B cell (primary cell): ENCODE results near the gene RABEP1. TPM values are rescaled to one million over a fixed set of nuclear protein-coding genes. Genes with fewer than 3 reads are reported as not detected.

ENCODE experiments used
- ATAC-seq: fragments of 200-7000 bp; cut with Tn5 transposase; one replicate; pipeline ENCODE4 v1.10.0; 2021; ENCODE audit warnings: low read depth, mild to moderate bottlenecking, moderate number of reproducible peaks, moderate library complexity
- CTCF ChIA-PET: fragments of 350-600 bp; sonication (Branson Sonifier 250); formaldehyde crosslinking; loops from one replicate; lab custom pipeline; 2021; ENCODE audit warnings: antibody characterized with exemption, inconsistent platforms; lab: Charles Lee
- POLR2A ChIA-PET: fragments of 350-600 bp; sonication (Branson Sonifier 250); formaldehyde crosslinking; loops from one replicate; lab custom pipeline; 2021; ENCODE audit warnings: antibody characterized with exemption; lab: Charles Lee
- DNase-seq: peaks from one replicate; pipeline ENCODE4 v3.0.0; 2013
- H2AFZ ChIP-seq: 2 replicates; pipeline ENCODE4 v1.6.1; 2012; ENCODE audit warnings: mild to moderate bottlenecking, low read depth, low read length; ENCODE audit not compliant: insufficient read depth, poor library complexity, severe bottlenecking
- H3K27ac ChIP-seq, 2 donors: 1 replicate in 1 of 2; 2 replicates in 1 of 2; pipeline ENCODE4 v1.5.1; 2012 to 2013; ENCODE audit warnings: low read length in 2 of 2, mild to moderate bottlenecking in 2 of 2, moderate library complexity in 1 of 2
- H3K27me3 ChIP-seq, 4 experiments: fragments of 200-600 bp in 1 of 4; sonication (generic) in 1 of 4; replicated peaks in 1 of 4; 1 replicate in 2 of 4; 2 replicates in 2 of 4; pipeline versions ENCODE4 v1.6.1 to v1.7.0; 2013 to 2016; ENCODE audit warnings: low read length in 3 of 4, mild to moderate bottlenecking in 2 of 4, mixed read lengths in 1 of 4, moderate library complexity in 1 of 4; ENCODE audit not compliant: insufficient read depth in 4 of 4, control insufficient read depth in 3 of 4; ENCODE audit errors: control extremely low read depth in 1 of 4
- H3K36me3 ChIP-seq, 2 experiments: replicated peaks in 1 of 2; 1 replicate in 1 of 2; 2 replicates in 1 of 2; pipeline versions ENCODE4 v1.6.1 to v1.7.1; 2013; ENCODE audit warnings: low read length in 1 of 2; ENCODE audit not compliant: insufficient read depth in 2 of 2, control insufficient read depth in 1 of 2; ENCODE audit errors: control extremely low read depth in 1 of 2, extremely low read depth in 1 of 2
- H3K4me1 ChIP-seq, 2 donors: fragments of 200-600 bp in 1 of 2; sonication (generic) in 1 of 2; 1 replicate in 1 of 2; 2 replicates in 1 of 2; pipeline versions ENCODE4 v1.5.1 to v1.6.1; 2013 to 2017; ENCODE audit warnings: low read length in 2 of 2; ENCODE audit not compliant: control insufficient read depth in 2 of 2, insufficient read depth in 2 of 2
- H3K4me2 ChIP-seq: replicated peaks from 2 replicates; pipeline ENCODE3; 2012; ENCODE audit warnings: mild to moderate bottlenecking, low read depth, low read length; ENCODE audit not compliant: poor library complexity, severe bottlenecking
- H3K4me3 ChIP-seq, 5 experiments: fragments of 200-600 bp in 1 of 5; sonication (generic) in 1 of 5; 1 replicate in 3 of 5; 2 replicates in 2 of 5; pipeline versions ENCODE4 v1.5.1 to v1.7.0; 2011 to 2016; ENCODE audit warnings: low read length in 4 of 5, mild to moderate bottlenecking in 4 of 5, low read depth in 2 of 5, control low read depth in 1 of 5, moderate library complexity in 1 of 5; ENCODE audit not compliant: insufficient read depth in 1 of 5; ENCODE audit errors: control extremely low read depth in 1 of 5, extremely low read depth in 1 of 5
- H3K79me2 ChIP-seq: fragments of 200-600 bp; sonication (generic); one replicate; pipeline ENCODE4 v1.6.0; 2016; ENCODE audit warnings: low read length; ENCODE audit not compliant: control insufficient read depth, insufficient read depth
- H3K9ac ChIP-seq: fragments of 200-600 bp; sonication (generic); 2 replicates; pipeline ENCODE4 v1.6.1; 2017; ENCODE audit warnings: mild to moderate bottlenecking, low read length, moderate library complexity
- H3K9me3 ChIP-seq, 3 donors: one replicate each; pipeline versions ENCODE4 v1.6.1 to v1.7.1; 2013; ENCODE audit warnings: low read length in 2 of 3; ENCODE audit not compliant: control insufficient read depth in 2 of 3, insufficient read depth in 1 of 3; ENCODE audit errors: control extremely low read depth in 1 of 3
- H4K20me1 ChIP-seq: 2 replicates; pipeline ENCODE4 v1.6.0; 2012; ENCODE audit warnings: mild to moderate bottlenecking, low read length; ENCODE audit not compliant: insufficient read depth, control insufficient read depth, poor library complexity, severe bottlenecking
- H3K27ac Mint-ChIP-seq: one replicate; pipeline ENCODE4 v1.8.0; 2021; ENCODE audit warnings: mixed read lengths
- H3K27me3 Mint-ChIP-seq: one replicate; pipeline ENCODE4 v1.8.0; 2021; ENCODE audit warnings: mixed read lengths
- H3K4me1 Mint-ChIP-seq: one replicate; pipeline ENCODE4 v1.8.0; 2021; ENCODE audit warnings: mixed read lengths
- H3K4me3 Mint-ChIP-seq: one replicate; pipeline ENCODE4 v1.8.0; 2021; ENCODE audit warnings: mixed read lengths
- H3K9me3 Mint-ChIP-seq: one replicate; pipeline ENCODE4 v1.8.0; 2022; ENCODE audit warnings: mixed read lengths; ENCODE audit not compliant: insufficient read depth
- CTCF ChIP-seq: fragments of 200-600 bp; IDR thresholded peaks from one replicate; pipeline ENCODE4 v1.8.0; 2022; ENCODE audit warnings: antibody characterized with exemption, mild to moderate bottlenecking
- EZH2 ChIP-seq: IDR thresholded peaks from 2 replicates; pipeline ENCODE4 v1.6.1; 2012; ENCODE audit warnings: borderline replicate concordance, low read depth, mild to moderate bottlenecking, moderate library complexity, low read length; ENCODE audit not compliant: insufficient read depth, poor library complexity, severe bottlenecking
- WGBS: methylation state at CpG from one replicate; pipeline ENCODE4 v1.1.5; 2013; ENCODE audit warnings: missing lambda C conversion rate; ENCODE audit not compliant: insufficient coverage; 5-methylcytosine and 5-hydroxymethylcytosine counted together
- intact Hi-C: fragments of 100-400 bp; cut with micrococcal nuclease; formaldehyde crosslinking; loops from one replicate; pipeline ENCODE4 v1.10.0; 2022
- polyA plus RNA-seq: library from polyadenylated mRNA; depleted of rRNA; stranded (reverse); fragments of >200 nt; gene quantifications from 2 replicates; pipeline ENCODE4 v1.2.3, GENCODE V29; 2012
- total RNA-seq, 2 donors: library from RNA; stranded (reverse); fragments of 120-200 nt in 1 of 2; gene quantifications; 1 replicate in 1 of 2; 2 replicates in 1 of 2; pipeline versions ENCODE4 v1.2.3 to v1.2.4, GENCODE V29; 2013 to 2022

RABEP1 gene
- total and polyA plus RNA-seq, 2 donors (not counting 1 experiment from before 2014, with no cell fraction given): 24.2 to 86.1 TPM

DNA sequence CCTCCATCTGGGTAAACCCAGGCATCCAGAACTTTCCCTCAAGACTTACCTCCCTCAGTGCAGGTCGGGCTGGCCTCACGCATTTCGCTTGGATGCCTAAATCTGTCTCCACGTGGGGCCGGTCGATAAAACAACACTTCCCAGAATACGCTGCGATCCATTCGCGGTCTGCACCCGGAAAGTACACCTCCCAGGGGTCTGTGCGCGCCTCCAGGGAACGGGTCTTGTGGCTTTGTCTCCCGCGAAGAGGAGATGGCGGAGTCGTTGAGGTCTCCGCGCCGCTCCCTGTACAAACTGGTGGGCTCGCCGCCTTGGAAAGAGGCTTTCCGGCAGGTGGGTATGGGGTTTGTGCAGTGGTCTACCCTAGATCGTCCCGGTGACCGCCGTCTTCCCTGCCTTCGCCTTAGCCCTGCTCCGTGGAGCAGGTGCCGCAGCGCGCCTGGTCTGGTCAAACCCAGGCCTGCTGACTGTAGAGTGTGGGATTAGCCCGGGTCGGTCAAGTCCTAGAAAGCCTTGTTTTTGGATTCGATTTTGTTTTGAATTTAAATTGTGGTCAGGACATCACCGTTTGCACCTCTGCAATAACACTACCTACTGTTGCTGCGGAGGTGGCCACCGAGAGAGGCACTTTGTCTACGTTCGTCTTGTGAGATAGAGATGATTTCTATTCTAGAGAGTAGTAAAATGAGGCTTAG lies 138.0 kb downstream of the RABEP1 start, which contains the start of gene RPAIN:
Gene RPAIN (plus strand): TSS at position 224 of the 695 bp plus-strand sequence. CDS start 29 bp downstream, at position 253.
- Mint-ChIP-seq H3K9me3 (no peaks in the 10 kb centered on the region), H3K27me3 (no peaks in the 10 kb centered on the region), H3K4me1 (peaks cover 51% of the 10 kb centered on the region), H3K27ac (peak within 1 kb of the TSS; percentile 99), H3K4me3 (peak within 1 kb of the TSS; percentile 94)
- peak within 1 kb of the TSS; percentile 97 for H3K9ac ChIP-seq
- ATAC-seq (peak; percentile 62), DNase-seq (no peak)
- peak within 1 kb of the TSS; percentile 89 for H2AFZ ChIP-seq
- H3K27ac ChIP-seq: peak within 1 kb of the TSS; percentile 98 to 100
- 0% methylated on average over 36 of the region's 41 CpGs for WGBS
- H3K9me3 ChIP-seq: no peaks in the 10 kb centered on the region
- peaks cover 79% of the 10 kb centered on the region for H3K79me2 ChIP-seq
- no peaks in the 10 kb centered on the region for H3K27me3 ChIP-seq
- CTCF ChIA-PET: interaction anchor here (1.0 to 3.5 kb wide), 2 partner anchors 18 to 19 kb away, joined by 4 to 35 read pairs; partner anchors contain the start of gene C1QBP
- peak within 1 kb of the TSS; percentile 78 for H3K4me2 ChIP-seq
- H3K4me3 ChIP-seq: peak within 1 kb of the TSS; percentile 93 to 100 (median 99)
- H3K36me3 ChIP-seq: peaks cover 13 to 64% of the 10 kb centered on the region in 2 experiments
- H4K20me1 ChIP-seq: peaks cover 41% of the 10 kb centered on the region
- POLR2A ChIA-PET: interaction anchor here (0.6 to 1.5 kb wide), 9 partner anchors 15 to 1276 kb away, joined by 3 to 11 read pairs (median 3); partner anchors contain the start of genes C1QBP, DERL2, MIS12 and SPAG7
- TF ChIP-seq EZH2: no peak
- no peak for TF ChIP-seq CTCF
- H3K4me1 ChIP-seq: peaks cover 25 to 35% of the 10 kb centered on the region in 2 donors
- intact Hi-C loops: loop anchor here (1.0 to 10.0 kb wide), 5 partner anchors 19 to 305 kb away; partner anchors contain the start of genes C1QBP, USP6 and ZNF232

DNA sequence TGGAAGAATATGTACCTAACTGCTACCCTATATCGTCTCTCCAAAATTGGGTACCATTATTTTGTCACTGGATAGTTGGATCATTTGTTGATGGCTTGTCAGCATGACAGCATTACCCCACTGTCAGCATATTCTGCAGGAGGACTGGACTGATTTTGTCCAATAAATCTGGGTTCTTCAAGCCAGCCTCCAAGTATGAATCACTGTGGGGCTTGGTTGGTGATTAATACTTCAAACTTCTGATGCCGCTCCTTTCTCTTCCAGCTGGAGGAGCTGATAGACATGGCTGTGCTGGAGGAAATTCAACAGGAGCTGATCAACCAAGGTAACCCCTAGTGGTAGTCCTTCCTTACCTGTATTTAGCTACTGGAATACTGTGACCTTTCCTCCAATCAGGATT lies 140.4 kb downstream of the RABEP1 start:
- H3K4me3 Mint-ChIP-seq: no peak overlapping the region
- H3K9me3 Mint-ChIP-seq: no peaks in the 10 kb centered on the region
- POLR2A ChIA-PET: no interaction called here
- peaks cover 33% of the 10 kb centered on the region for H4K20me1 ChIP-seq
- peaks cover 71% of the 10 kb centered on the region for H3K79me2 ChIP-seq
- no peak for DNase-seq
- peaks cover 7 to 62% of the 10 kb centered on the region in 2 experiments for H3K36me3 ChIP-seq
- intact Hi-C loops: no loop called here
- no peaks in the 10 kb centered on the region for H3K9me3 ChIP-seq
- H3K27me3 Mint-ChIP-seq: no peaks in the 10 kb centered on the region
- no peak overlapping the region for H3K4me3 ChIP-seq
- no peaks in the 10 kb centered on the region for H3K27me3 ChIP-seq
- H3K27ac ChIP-seq: no peak overlapping the region
- H3K4me1 Mint-ChIP-seq: peaks cover 41% of the 10 kb centered on the region
- peaks cover 12 to 21% of the 10 kb centered on the region in 2 donors for H3K4me1 ChIP-seq
- H3K9ac ChIP-seq: no peak overlapping the region
- no peak for ATAC-seq
- H2AFZ ChIP-seq: no peak overlapping the region
- no peak overlapping the region for H3K27ac Mint-ChIP-seq
- WGBS: 100% methylated on average over 1 of the region's 2 CpGs
- no peak overlapping the region for H3K4me2 ChIP-seq
- CTCF ChIA-PET: interaction anchor here (0.9 kb wide), 1 partner anchor 17 kb away, joined by 3 read pairs; the partner anchor contains the start of gene C1QBP
- TF ChIP-seq CTCF: no peak
- TF ChIP-seq EZH2: no peak
